Liver (tissue), 9 donors: ENCODE results near the gene NR2F1. TPM values are rescaled to one million over a fixed set of nuclear protein-coding genes. Genes with fewer than 3 reads are reported as not detected.
A peak's percentile ranks its signal among the peaks of the same experiment; 100 is the strongest.

Experiments used
- DNase-seq: peaks from one replicate; pipeline ENCODE4 v3.0.0-alpha.2; 2017; ENCODE audit warnings: low spot score
- H3K27ac ChIP-seq, 2 donors: one replicate each; pipeline ENCODE4 v1.7.0; 2013; ENCODE audit warnings: inconsistent platforms in 2 of 2, low read length in 2 of 2, control low read depth in 1 of 2, low read depth in 1 of 2, mild to moderate bottlenecking in 1 of 2
- H3K27me3 ChIP-seq, 4 donors: one replicate each; pipeline versions ENCODE4 v1.6.1 to v1.7.0; 2013; ENCODE audit warnings: low read length in 3 of 4, inconsistent platforms in 1 of 4, mild to moderate bottlenecking in 1 of 4, moderate library complexity in 1 of 4; ENCODE audit not compliant: control insufficient read depth in 4 of 4, insufficient read depth in 4 of 4
- H3K36me3 ChIP-seq, 4 donors: one replicate each; pipeline versions ENCODE4 v1.6.1 to v1.7.0; 2013; ENCODE audit warnings: low read length in 3 of 4, mild to moderate bottlenecking in 3 of 4, low read depth in 1 of 4, moderate library complexity in 1 of 4; ENCODE audit not compliant: control insufficient read depth in 4 of 4, insufficient read depth in 3 of 4
- H3K4me1 ChIP-seq, 4 donors: one replicate each; pipeline versions ENCODE4 v1.6.1 to v1.7.0; 2013; ENCODE audit warnings: low read length in 3 of 4, mild to moderate bottlenecking in 3 of 4, moderate library complexity in 1 of 4; ENCODE audit not compliant: control insufficient read depth in 4 of 4, insufficient read depth in 4 of 4
- H3K4me3 ChIP-seq, 3 donors: one replicate each; pipeline versions ENCODE4 v1.6.1 to v1.7.0; 2013; ENCODE audit warnings: low read length in 3 of 3, control low read depth in 1 of 3, low read depth in 1 of 3, mild to moderate bottlenecking in 1 of 3
- H3K9ac ChIP-seq, 2 donors: one replicate each; pipeline ENCODE4 v1.7.0; 2013; ENCODE audit warnings: low read length in 2 of 2, mild to moderate bottlenecking in 2 of 2, moderate library complexity in 2 of 2, control low read depth in 1 of 2, low read depth in 1 of 2
- H3K9me3 ChIP-seq, 4 donors: one replicate each; pipeline versions ENCODE4 v1.6.1 to v1.7.0; 2013; ENCODE audit warnings: low read length in 3 of 4; ENCODE audit not compliant: control insufficient read depth in 4 of 4
- ATF3 ChIP-seq: IDR thresholded peaks from 2 replicates; pipeline ENCODE4 v1.6.1; 2016; ENCODE audit warnings: antibody characterized with exemption
- EGR1 ChIP-seq, 2 donors: IDR thresholded peaks; 2 replicates each; pipeline ENCODE4 v1.6.1; 2016 to 2018; ENCODE audit warnings: antibody characterized with exemption in 2 of 2, low read depth in 2 of 2
- FOXA2 ChIP-seq: IDR thresholded peaks from 2 replicates; pipeline ENCODE4 v1.6.1; 2016; ENCODE audit warnings: antibody characterized with exemption
- GABPA ChIP-seq, 2 donors: IDR thresholded peaks in 1 of 2; conservative IDR thresholded peaks in 1 of 2; 2 replicates each; pipeline ENCODE4 v1.6.1; 2016; ENCODE audit warnings: antibody characterized with exemption in 2 of 2, mild to moderate bottlenecking in 1 of 2, moderate library complexity in 1 of 2
- HNF4A ChIP-seq, 2 donors: conservative IDR thresholded peaks; 2 replicates each; pipeline ENCODE4 v1.6.1; 2016; ENCODE audit warnings: antibody characterized with exemption in 2 of 2, mild to moderate bottlenecking in 2 of 2
- HNF4G ChIP-seq: IDR thresholded peaks from 2 replicates; pipeline ENCODE4 v1.6.1; 2016; ENCODE audit warnings: antibody characterized with exemption
- JUND ChIP-seq, 2 donors: IDR thresholded peaks; 2 replicates each; pipeline ENCODE4 v1.6.1; 2016; ENCODE audit warnings: antibody characterized with exemption in 2 of 2
- MAX ChIP-seq: IDR thresholded peaks from 2 replicates; pipeline ENCODE4 v1.6.1; 2016; ENCODE audit warnings: antibody characterized with exemption
- NR2F2 ChIP-seq: IDR thresholded peaks from 2 replicates; pipeline ENCODE4 v1.6.1; 2016; ENCODE audit warnings: antibody characterized with exemption
- RAD21 ChIP-seq, 2 donors: IDR thresholded peaks; 2 replicates each; pipeline ENCODE4 v1.6.1; 2016; ENCODE audit warnings: antibody characterized with exemption in 2 of 2, mild to moderate bottlenecking in 2 of 2
- REST ChIP-seq: IDR thresholded peaks from 2 replicates; pipeline ENCODE4 v1.6.1; 2016; ENCODE audit warnings: antibody characterized with exemption, mild to moderate bottlenecking
- RXRA ChIP-seq, 2 donors: IDR thresholded peaks; 2 replicates each; pipeline ENCODE4 v1.6.1; 2017 to 2018; ENCODE audit warnings: antibody characterized with exemption in 2 of 2, mild to moderate bottlenecking in 1 of 2
- SP1 ChIP-seq: IDR thresholded peaks from 2 replicates; pipeline ENCODE4 v1.6.1; 2018; ENCODE audit warnings: antibody characterized with exemption, mild to moderate bottlenecking
- TAF1 ChIP-seq: conservative IDR thresholded peaks from 2 replicates; pipeline ENCODE4 v1.6.1; 2016; ENCODE audit warnings: antibody characterized with exemption, mild to moderate bottlenecking
- YY1 ChIP-seq: IDR thresholded peaks from 2 replicates; pipeline ENCODE4 v1.6.1; 2016; ENCODE audit warnings: antibody characterized with exemption, mild to moderate bottlenecking
- ZBTB33 ChIP-seq: IDR thresholded peaks from 2 replicates; pipeline ENCODE4 v1.6.1; 2016; ENCODE audit warnings: antibody characterized with exemption
- WGBS: extraction: QIAGEN DNeasy Blood & Tissue Kit; methylation state at CpG from one replicate; pipeline ENCODE4 v1.1.7; 2013; 5-methylcytosine and 5-hydroxymethylcytosine counted together
- polyA plus RNA-seq, 2 donors: library from polyadenylated mRNA; stranded (reverse) in 1 of 2; unstranded in 1 of 2; fragments of 200-250 nt in 1 of 2; fragments of >200 nt in 1 of 2; fragmentation: Nextera tagmentation in 1 of 2; extraction: Ambion mirVana in 1 of 2; gene quantifications; one replicate each; pipeline versions ENCODE4 v1.2.1 to v1.2.3, GENCODE V29; 2013 to 2015
- total RNA-seq, 2 donors: library from RNA; depleted of rRNA; stranded (reverse); fragments of >200 nt; gene quantifications; one replicate each; pipeline ENCODE4 v1.2.3, GENCODE V29; 2014
- donor health status: healthy.
- donor health status: healthy.
- donor health status: healthy.
- donor health status: healthy.
- donor health status: healthy.

The NR2F1 gene
- total and polyA plus RNA-seq, 4 donors, result 3.9 to 13.0 (median 10.6) TPM

GRCh38 chr5:93586736-93587596, 3.9 kb downstream of the NR2F1 start:
- Histone ChIP-seq H3K27ac (no peak overlapping the region), H3K36me3 (no peaks in the 10 kb centered on the region), H3K9ac (no peak overlapping the region), H3K4me1 (peaks cover 0 to 31% (median 12%) of the 10 kb centered on the region in 4 donors), H3K4me3 (peak overlapping the region in 1 of 3 donors; percentile 32), H3K9me3 (no peaks in the 10 kb centered on the region), H3K27me3 (peaks cover 0 to 12% (median 2%) of the 10 kb centered on the region in 4 donors)
- TF ChIP-seq MAX (no peak), YY1 (no peak), HNF4G (no peak), REST (no peak), NR2F2 (no peak), HNF4A (conservative IDR thresholded peaks at IDR 0.05) (no peak), FOXA2 (no peak), GABPA (IDR thresholded peaks at IDR 0.05 in 1 of 2, conservative IDR thresholded peaks at IDR 0.05 in 1 of 2) (no peak), JUND (IDR thresholded peaks at IDR 0.05) (no peak), TAF1 (no peak), ATF3 (no peak), SP1 (no peak)
- no peak for DNase-seq
- 67% methylated on average over 11 of the region's 11 CpGs for WGBS

- H3K27me3 ChIP-seq, result peaks cover 0 to 5% (median 2%) of the 10 kb centered on the region in 4 donors
- TF ChIP-seq SP1, result no peak
- no peak for TF ChIP-seq NR2F2
- TF ChIP-seq RXRA (IDR thresholded peaks at IDR 0.05), result no peak
- no peak for TF ChIP-seq ZBTB33
- no peak for TF ChIP-seq EGR1 (IDR thresholded peaks at IDR 0.05; ENCODE audit: low read depth in 2 of 2)
- TF ChIP-seq YY1, result no peak
- TF ChIP-seq FOXA2, result no peak
- no peak for TF ChIP-seq RAD21 (IDR thresholded peaks at IDR 0.05)
- TF ChIP-seq HNF4G, result no peak
- no peak for TF ChIP-seq REST
- no peak for TF ChIP-seq TAF1
- TF ChIP-seq HNF4A (conservative IDR thresholded peaks at IDR 0.05), result no peak
- TF ChIP-seq MAX, result no peak
- no peak for TF ChIP-seq GABPA (IDR thresholded peaks at IDR 0.05 in 1 of 2, conservative IDR thresholded peaks at IDR 0.05 in 1 of 2)
- no peak for TF ChIP-seq ATF3
Observed at GRCh38 chr5:93587597-93588351, 4.8 kb downstream of the NR2F1 start.

More at GRCh38 chr5:93587597-93588351, 4.8 kb downstream of the NR2F1 start:
- Histone ChIP-seq H3K4me1 (peaks cover 0 to 24% (median 11%) of the 10 kb centered on the region in 4 donors), H3K36me3 (no peaks in the 10 kb centered on the region), H3K4me3 (peak overlapping the region in 2 of 3 donors; percentile 29 to 32), H3K9ac (no peak overlapping the region), H3K9me3 (no peaks in the 10 kb centered on the region), H3K27ac (no peak overlapping the region)
- 56% methylated on average over 59 of the region's 59 CpGs for WGBS
- DNase-seq, result peak; percentile 31
